ENCODE results near the gene RAC2.

The RAC2 gene

GRCh38 chr22:37186228-37186996 lies 57.7 kb downstream of the RAC2 start:
- DNase-seq = peak; percentile 78

DNA sequence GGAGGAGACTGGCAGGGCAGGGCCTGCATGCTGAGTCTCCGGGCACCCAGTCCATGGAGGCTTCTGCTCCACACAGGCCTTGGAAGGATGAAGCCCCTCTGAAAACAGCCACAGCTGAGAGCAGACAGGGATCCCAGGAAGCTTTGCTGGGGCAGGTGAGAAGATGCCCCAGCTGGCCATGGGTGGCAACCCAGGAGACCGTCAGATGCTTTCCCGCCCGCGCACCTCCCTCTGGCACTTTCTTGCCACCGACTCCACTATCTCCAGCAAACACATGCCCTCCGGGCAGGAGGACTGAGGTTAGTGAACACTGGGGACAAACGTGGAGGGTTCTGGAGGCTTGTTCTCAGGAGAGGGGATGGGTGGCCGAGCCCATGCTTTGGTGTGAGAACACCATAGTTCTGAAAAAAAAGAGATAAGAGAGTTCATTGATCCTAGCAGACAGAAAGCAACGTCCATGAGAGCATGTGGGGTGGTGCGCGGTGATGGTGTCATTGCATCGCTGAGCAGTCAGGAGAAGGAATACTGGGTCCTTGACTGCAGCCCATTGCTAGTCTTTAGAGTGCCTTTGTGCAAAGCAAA lies 58.3 kb downstream of the RAC2 start:
- DNase-seq = no peak

DNA sequence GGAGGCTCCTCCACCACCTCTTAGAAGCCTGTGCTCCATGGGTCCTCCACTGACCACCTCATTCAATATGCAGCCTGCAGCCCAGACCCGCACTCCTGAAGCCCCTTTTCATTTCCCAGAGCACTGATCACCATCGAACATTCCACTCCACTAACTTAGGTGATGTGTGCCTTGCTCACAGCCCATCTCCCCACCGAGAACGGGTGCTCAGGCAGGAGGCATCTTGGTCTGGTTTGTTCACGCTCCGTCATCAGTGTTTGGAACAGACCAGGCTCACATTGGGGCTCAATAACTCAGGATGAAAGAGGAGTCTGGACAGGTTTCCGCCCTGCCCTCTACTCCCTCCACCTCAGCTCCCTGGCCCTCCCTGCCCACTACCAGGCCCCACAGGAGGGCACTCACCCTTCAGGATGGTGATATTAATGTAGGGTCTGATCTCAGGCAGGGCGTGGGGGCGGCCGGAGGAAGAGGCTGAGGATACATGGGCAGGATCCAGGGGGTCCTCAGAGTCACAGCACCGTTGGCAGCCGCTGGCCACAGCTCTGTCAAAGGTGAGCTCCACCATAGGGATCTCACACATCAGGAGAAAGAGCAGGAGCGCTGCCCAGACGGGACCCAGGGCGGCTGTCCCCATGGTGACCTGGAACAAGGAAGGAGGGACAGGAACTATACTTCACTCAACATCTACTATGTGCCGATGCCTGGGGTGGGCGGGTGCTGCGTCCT lies 59.1 kb downstream of the RAC2 start:
- DNase-seq = no peak

DNA sequence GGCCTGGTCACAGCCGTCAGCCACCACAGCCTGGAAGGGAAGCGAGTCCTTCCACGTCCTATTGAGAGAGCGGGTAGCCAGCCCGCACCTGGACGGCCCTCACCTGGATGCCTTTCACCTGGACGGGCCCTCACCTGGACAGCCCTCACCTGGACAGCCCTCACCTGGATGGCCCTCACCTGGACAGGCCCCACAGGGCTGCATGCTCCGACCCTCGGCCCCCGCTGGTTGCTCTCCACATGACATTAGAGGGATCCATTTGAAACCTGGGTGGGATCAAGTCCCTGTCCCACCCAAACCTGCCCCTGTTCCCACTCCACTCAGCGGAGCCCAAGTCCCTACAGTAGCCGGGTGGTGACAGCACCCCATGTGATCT lies 59.7 kb downstream of the RAC2 start:
- no peak for DNase-seq

- no peak for DNase-seq
Observed at GRCh38 chr22:37183432-37184379, 60.4 kb downstream of the RAC2 start.

DNA sequence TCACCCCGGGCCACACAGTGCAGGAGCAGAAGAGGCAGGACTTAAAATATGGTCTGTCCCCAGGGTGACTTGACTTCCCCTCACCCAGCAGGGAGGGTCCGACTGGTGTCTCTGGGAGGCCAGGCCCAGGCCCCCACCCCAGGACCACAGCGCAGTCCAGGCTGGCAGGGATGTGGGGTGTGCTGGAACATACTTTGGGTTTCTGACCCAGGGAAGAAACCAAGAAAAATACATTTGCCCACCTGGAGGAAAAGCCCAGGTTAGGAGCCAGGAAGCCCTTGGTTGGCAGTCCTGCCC lies 61.2 kb downstream of the RAC2 start:
- no peak for DNase-seq

DNA sequence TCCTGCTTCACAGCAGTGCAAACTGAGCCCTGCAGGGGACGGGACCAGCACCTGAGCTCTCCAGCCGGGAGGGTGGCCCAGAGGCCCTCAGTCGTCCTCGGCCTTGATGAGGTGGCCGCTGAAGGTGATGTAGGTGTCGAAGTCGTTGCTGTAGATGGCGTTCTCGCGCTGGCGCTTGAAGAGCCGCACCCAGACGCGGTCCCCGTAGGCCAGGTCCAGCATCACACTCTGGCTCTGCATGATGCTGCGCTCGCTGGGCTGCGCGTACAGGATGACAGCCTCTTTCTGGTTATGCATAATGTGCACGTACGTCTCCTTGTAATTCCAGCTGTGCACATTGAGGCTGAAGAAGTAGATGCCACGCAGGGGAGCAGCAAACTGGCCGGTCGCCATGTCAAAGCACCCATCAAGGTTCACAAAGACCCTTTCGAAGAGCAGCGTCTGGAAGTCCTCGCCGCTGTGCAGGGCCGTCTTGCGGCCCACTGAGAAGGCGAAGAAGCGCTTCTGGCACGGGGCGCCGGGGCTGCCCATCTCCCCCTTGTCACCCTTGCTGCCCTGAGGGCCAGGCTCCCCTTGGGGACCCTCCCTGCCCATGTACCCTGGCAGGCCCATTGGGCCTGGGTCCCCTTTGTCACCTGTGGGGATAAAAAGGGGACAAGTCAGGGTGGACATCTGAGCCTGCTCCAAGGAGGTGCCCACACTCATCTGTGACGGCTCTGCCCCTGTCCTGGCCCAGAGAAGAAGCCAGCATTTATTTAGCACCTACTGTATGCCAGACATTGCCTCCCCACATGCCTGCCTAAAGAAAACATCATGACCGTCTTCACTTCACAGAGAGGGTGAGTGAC lies 61.7 kb downstream of the RAC2 start:
- no peak for DNase-seq

- DNase-seq = no peak
Observed at GRCh38 chr22:37181681-37182080, 62.4 kb downstream of the RAC2 start.

DNA sequence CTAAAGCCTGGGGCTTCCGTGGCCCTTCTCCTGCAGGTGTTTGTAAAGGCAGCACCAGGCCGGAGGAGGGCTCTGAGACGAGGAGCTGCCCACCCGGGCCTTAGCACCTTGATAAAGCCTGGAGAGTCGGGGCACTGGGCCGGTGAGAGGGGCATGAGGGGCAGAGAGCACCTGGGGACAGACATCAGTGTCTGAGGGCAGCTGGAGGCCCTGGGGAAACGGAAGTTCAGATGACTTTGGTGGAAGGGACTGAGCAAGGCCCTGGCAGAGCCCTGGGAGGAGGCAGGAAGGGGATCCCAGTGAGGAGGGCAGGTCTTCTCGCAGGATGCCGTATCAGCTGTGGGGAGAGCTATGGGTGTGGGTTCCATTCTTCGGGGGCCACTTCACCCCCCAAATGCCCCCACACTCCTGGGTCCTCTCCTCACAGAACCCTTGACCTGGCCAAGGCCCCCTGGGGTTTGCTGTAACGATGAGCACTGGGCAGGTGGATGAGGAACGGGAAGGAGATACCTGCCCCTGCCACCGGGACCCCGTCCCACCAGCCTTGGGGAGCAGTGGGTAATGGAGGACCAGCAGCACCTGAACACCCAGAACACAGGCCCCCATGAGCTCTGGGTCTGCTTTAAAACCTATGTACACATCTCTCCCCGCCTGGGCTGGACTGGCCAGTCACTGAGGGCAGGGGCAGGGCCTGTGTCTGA lies 63.4 kb downstream of the RAC2 start:
- DNase-seq = no peak

GRCh38 chr22:37179622-37180420 lies 64.2 kb downstream of the RAC2 start:
- no peak for DNase-seq

GRCh38 chr22:37179126-37179470 lies 65.0 kb downstream of the RAC2 start:
- DNase-seq = no peak

- no peak for DNase-seq
Observed at GRCh38 chr22:37178350-37179125, 65.5 kb downstream of the RAC2 start.

DNA sequence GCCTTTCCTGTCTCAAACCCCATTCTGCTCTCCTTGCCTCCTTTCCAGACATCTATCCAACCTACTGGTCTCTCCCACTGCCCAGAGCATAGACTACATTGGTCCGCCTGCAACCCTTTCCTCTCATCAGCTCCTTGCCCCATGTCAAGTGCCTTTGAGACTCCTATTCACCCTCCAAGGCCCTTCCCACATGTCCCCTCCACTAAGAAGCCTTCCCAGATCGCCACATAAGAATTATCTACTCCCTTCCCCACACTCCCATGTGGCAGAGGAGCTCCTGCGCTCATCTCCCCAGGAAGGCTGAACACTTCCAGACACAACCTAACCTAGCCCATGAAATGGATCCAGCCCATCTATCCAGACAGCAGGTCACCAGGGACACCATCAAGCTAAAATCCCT lies 66.3 kb downstream of the RAC2 start:
- DNase-seq = no peak

DNA sequence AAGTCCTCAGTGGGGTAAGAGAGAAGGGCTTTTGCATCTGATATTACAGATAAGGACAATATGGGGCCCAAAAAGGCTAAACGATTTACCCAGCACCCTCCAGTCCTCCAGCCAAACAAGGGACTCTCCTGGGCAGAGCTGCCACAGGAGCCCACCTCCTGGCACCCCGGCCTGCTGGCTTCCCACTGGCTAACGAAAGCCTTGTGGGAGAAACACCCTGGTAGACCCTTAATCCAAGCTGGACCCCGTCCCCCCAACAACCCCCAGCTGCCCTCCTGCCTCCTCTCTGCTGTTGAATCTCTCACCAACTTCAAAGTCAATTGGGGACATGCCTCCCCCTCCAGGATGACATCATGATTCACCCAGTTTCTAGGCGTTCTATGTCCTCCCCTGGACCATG lies 66.8 kb downstream of the RAC2 start:
- no peak for DNase-seq

DNA sequence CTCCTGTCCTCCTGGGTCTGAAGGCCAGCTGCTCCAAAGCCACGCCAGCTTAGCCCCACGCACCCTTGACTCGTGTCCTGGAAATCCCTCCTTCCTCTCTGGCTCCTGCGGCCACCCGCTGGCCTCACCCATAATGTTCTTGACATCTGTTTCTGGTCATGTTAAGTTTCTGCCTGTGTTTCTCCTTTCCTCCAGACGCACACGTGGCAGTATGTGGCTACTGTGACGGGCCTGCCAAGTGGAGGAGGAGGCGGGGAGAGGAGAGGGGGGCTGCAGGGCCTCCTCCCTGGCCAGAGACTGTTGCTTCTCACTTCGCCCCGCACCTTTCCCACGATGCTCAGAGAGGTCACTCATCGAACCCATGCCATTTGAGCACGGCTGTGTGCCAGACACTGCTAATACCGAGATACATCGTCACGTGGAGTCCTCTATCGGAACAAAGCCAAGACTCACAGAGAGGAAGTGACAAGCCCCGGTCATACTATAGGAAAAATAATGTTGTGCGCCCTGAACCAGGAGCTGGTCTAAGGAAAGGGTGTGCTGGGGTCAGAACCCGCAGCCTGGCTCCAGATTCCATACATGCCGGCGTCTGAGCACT lies 67.5 kb downstream of the RAC2 start:
- peak; percentile 85 for DNase-seq

DNA sequence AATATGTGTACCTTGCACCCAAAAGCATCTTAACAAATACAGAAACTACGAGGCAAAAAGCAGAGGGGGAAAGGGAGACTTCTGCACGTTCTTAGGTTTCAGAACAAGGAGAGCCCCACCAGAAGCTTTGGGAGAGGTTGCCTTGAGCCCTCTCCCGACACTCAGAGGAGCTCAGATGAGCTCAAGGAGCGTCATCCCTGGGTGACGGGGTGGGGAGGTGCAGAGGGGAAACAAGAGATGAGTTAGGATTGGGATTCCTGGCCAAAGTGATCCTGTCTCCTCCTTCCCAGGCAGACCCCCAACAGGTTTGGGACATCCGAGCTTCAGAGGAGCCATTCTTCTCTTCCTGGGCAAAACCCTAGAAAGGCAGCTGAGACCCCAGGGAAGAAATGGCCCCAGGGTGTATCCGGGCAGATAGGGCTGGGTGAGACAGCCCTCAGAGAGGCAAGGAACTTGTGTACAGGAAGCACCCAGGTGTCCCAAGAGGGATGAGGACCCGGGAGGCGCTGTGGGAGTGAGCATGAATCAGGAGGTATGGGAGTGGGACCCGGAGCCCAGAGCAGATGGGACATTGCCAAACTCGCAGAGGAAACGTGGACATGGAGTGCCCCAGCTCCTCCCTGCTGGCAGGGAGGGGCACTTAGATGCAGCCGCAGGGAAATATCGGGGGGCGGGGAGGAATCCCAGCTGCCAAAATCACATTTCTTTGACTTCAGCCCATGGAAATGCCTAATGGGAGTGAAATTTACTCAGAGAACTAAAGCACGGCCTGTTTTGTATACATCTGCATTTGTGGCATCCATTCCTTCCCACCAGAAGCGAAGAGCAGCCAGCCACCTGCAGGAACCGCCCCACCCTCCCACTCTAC lies 68.4 kb downstream of the RAC2 start:
- no peak for DNase-seq

Data from fibroblast of skin of back (primary cell).